HG03064 (cell line): ENCODE results near the gene HIP1R.
A peak's percentile ranks its signal among the peaks of the same experiment; 100 is the strongest.
"Not testable (repeated sequence)": the region's sequence is repeated elsewhere in the genome, so short reads cannot be mapped to it uniquely, and the experiment has no call there.

ENCODE experiments used
- ATAC-seq: cut with Tn5 transposase; IDR thresholded peaks from one replicate; pipeline ENCODE4 v1.9.1; 2021; ENCODE audit warnings: low read depth; ENCODE audit not compliant: unreplicated experiment

HIP1R gene

GRCh38 chr12:122889761-122890520 is 54.7 kb downstream of the HIP1R start:
- no peak for ATAC-seq

- no peak for ATAC-seq
These were observed 56.6 kb downstream of the HIP1R start for GRCh38 chr12:122891661-122892525.

- not testable (repeated sequence) for ATAC-seq
These were observed 57.5 kb downstream of the HIP1R start for GRCh38 chr12:122892724-122893123.

GRCh38 chr12:122893208-122894153 is 58.2 kb downstream of the HIP1R start:
- ATAC-seq: no peak

GRCh38 chr12:122894193-122895121 is 59.2 kb downstream of the HIP1R start:
- ATAC-seq: no peak

GRCh38 chr12:122895320-122895703 is 60.1 kb downstream of the HIP1R start:
- no peak for ATAC-seq

- peak; percentile 52 for ATAC-seq
These were observed 60.7 kb downstream of the HIP1R start, which contains the start of gene VPS37B for GRCh38 chr12:122895704-122896636. VPS37B (minus strand) TSS chr12:122896124; CDS start chr12:122896062, 62 bp downstream.

GRCh38 chr12:122896662-122897061 is 61.4 kb downstream of the HIP1R start:
- ATAC-seq: no peak

GRCh38 chr12:122899887-122900286 is 64.6 kb downstream of the HIP1R start:
- ATAC-seq: no peak

GRCh38 chr12:122902854-122903692 is 67.8 kb downstream of the HIP1R start:
- no peak for ATAC-seq

GRCh38 chr12:122903693-122904034 is 68.4 kb downstream of the HIP1R start:
- ATAC-seq: no peak

- not testable (repeated sequence) for ATAC-seq
These were observed 70.0 kb downstream of the HIP1R start for GRCh38 chr12:122905258-122905657.

GRCh38 chr12:122908915-122909314 is 73.7 kb downstream of the HIP1R start:
- no peak for ATAC-seq

GRCh38 chr12:122909442-122910288 is 74.4 kb downstream of the HIP1R start:
- ATAC-seq: no peak
